ENCODE measurements around the gene TSPAN5. TPM values are rescaled to one million over a fixed set of nuclear protein-coding genes. Genes with fewer than 3 reads are reported as not detected.

The TSPAN5 gene
- total RNA-seq, 2 donors from 2014 or later, result 1.8 to 2.0 TPM

DNA sequence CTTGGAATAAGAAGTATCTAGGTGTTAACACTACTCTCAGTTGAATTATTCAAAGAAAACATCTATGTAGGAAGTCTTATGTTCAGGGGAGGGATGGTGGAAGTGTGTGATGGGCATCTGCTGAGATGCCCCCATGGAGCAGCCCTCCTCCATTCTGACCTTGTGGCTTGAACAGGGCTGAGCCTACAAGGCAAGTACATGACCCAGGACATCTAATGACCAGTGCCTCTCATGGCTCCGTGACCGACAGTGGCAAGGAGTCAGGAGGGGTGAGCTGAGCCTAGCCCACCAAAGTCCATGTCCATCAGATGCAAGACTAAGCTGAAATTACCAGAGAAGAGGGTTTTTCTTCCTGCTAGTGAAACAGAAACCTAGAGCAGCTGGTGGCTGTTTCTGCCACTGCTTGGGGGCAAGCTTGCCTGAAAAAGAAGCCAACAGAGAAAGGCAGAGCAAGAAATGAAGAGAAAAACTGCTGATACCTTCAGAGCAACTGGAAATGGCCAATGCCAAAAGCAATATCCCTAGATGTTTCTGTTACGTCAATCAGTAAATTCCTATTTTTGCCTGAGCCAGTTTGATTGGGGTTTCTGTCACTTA lies 113.5 kb downstream of the TSPAN5 start:
- H3K4me3 ChIP-seq, result no peak overlapping the region
- TF ChIP-seq, protein P1, sequence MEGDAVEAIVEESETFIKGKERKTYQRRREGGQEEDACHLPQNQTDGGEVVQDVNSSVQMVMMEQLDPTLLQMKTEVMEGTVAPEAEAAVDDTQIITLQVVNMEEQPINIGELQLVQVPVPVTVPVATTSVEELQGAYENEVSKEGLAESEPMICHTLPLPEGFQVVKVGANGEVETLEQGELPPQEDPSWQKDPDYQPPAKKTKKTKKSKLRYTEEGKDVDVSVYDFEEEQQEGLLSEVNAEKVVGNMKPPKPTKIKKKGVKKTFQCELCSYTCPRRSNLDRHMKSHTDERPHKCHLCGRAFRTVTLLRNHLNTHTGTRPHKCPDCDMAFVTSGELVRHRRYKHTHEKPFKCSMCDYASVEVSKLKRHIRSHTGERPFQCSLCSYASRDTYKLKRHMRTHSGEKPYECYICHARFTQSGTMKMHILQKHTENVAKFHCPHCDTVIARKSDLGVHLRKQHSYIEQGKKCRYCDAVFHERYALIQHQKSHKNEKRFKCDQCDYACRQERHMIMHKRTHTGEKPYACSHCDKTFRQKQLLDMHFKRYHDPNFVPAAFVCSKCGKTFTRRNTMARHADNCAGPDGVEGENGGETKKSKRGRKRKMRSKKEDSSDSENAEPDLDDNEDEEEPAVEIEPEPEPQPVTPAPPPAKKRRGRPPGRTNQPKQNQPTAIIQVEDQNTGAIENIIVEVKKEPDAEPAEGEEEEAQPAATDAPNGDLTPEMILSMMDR (IDR thresholded peaks at IDR 0.05), result no peak
- TF ChIP-seq POLR2A (IDR thresholded peaks at IDR 0.05), result no peak
- no peaks in the 10 kb centered on the region for H3K4me1 ChIP-seq
- H3K36me3 ChIP-seq (replicated peaks in 1 of 2; ENCODE audit: insufficient read depth in 1 of 2, low read depth in 2 of 2), result no peaks in the 10 kb centered on the region
- no peaks in the 10 kb centered on the region for H3K9me3 ChIP-seq
- WGBS, 2 donors, result 84 to 87% methylated on average over 3 of the region's 3 CpGs
- DNase-seq (no peak), ATAC-seq (no peak)
- intact Hi-C loops (cut with DNase I), result no loop called here
- H3K27me3 ChIP-seq, result no peaks in the 10 kb centered on the region
- H3K27ac ChIP-seq, result no peak overlapping the region

DNA sequence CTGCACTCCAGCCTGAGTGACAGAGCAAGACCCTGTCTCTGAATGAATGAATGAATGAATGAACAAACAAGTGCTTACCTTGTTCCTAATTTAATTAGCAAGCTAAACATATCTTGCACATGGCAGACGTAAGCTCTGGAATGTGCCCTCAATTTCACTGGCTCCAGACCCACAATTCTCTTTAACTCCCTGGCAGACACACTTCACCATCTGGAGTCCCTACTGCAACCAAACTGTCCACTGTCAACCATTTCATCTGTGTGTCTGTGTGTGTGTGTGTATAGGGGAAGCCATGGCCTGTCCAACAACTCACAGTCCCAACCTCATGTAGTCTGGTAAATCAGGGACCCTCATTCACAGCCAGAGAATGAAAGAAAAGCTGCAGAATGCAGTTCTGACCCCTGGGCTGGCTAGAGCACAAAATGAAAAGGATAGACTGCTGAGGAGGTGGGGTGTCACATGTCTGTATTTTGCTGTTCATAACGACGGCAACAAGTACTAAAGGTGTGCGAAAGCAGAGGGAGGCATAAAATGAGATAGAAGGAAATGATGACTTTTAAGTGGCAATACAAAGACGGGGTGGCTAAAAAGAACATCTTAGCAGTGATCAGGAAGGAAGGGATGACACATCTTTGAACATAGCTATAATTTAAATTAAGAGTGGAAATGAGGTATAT lies 114.1 kb downstream of the TSPAN5 start:
- DNase-seq (no peak), ATAC-seq (no peak)
- Histone ChIP-seq H3K27me3 (no peaks in the 10 kb centered on the region), H3K27ac (no peak overlapping the region), H3K4me1 (no peaks in the 10 kb centered on the region), H3K36me3 (replicated peaks in 1 of 2; ENCODE audit: insufficient read depth in 1 of 2, low read depth in 2 of 2) (no peaks in the 10 kb centered on the region), H3K4me3 (no peak overlapping the region), H3K9me3 (no peaks in the 10 kb centered on the region)
- TF ChIP-seq, protein P1 (IDR thresholded peaks at IDR 0.05), result no peak
- no peak for TF ChIP-seq POLR2A (IDR thresholded peaks at IDR 0.05)
- 84 to 86% methylated on average over 5 of the region's 5 CpGs for WGBS, 2 donors
- intact Hi-C loops (cut with DNase I), result no loop called here

DNA sequence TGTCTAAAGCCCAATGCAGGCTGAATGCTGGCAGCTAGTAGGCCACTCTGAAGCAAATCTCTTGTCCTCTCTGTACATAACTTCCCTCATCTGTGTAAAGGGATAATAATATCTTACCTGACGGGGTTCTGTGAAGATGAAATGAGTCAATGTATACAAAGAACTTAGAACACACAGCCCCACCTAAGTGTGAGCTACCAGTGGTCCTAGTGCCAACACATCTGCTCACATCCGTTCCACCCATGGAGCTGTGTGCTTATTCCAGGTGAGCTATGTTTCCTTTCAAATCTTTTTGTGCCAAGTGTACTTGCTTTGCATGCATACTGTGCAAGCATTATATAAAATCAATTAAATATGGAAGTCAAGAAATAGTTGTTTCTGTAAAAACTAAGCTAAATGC lies 116.4 kb downstream of the TSPAN5 start:
- no peak overlapping the region for H3K27ac ChIP-seq
- H3K36me3 ChIP-seq (replicated peaks in 1 of 2; ENCODE audit: insufficient read depth in 1 of 2, low read depth in 2 of 2), result no peaks in the 10 kb centered on the region
- H3K27me3 ChIP-seq, result no peaks in the 10 kb centered on the region
- 85 to 92% methylated on average over 2 of the region's 2 CpGs for WGBS, 2 donors
- H3K4me3 ChIP-seq, result no peak overlapping the region
- intact Hi-C loops (cut with DNase I), result no loop called here
- no peak for DNase-seq
- TF ChIP-seq POLR2A (IDR thresholded peaks at IDR 0.05), result no peak
- TF ChIP-seq, protein P1 (IDR thresholded peaks at IDR 0.05), result no peak
- no peaks in the 10 kb centered on the region for H3K9me3 ChIP-seq
- H3K4me1 ChIP-seq, result no peaks in the 10 kb centered on the region
- no peak for ATAC-seq

DNA sequence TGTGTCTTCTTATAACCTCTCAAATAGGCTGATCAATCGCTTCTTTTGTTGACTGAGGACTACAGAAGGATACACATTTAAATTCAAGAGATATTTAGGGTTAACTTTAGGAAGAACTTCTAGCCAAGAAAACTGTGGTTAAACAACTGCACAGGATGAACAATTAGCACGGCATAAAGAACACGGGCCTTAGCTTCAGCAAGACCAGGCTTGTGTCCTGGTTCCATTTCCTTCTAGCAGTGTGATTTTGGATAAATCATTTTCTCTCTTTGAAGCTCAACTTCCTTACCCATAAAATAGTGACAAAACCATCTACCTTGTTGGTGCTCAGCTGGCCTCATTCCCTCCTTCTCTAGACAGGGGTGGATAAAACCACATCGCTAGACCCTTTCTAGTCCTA lies 117.6 kb downstream of the TSPAN5 start:
- WGBS, 2 donors, result 82 to 89% methylated on average over 4 of the region's 4 CpGs
- DNase-seq (no peak), ATAC-seq (no peak)
- Histone ChIP-seq H3K9me3 (no peaks in the 10 kb centered on the region), H3K27me3 (no peaks in the 10 kb centered on the region), H3K27ac (no peak overlapping the region), H3K36me3 (replicated peaks in 1 of 2; ENCODE audit: insufficient read depth in 1 of 2, low read depth in 2 of 2) (no peaks in the 10 kb centered on the region), H3K4me3 (no peak overlapping the region), H3K4me1 (no peaks in the 10 kb centered on the region)
- intact Hi-C loops (cut with DNase I), result no loop called here
- TF ChIP-seq POLR2A (IDR thresholded peaks at IDR 0.05), result no peak
- TF ChIP-seq, protein P1 (IDR thresholded peaks at IDR 0.05), result no peak

DNA sequence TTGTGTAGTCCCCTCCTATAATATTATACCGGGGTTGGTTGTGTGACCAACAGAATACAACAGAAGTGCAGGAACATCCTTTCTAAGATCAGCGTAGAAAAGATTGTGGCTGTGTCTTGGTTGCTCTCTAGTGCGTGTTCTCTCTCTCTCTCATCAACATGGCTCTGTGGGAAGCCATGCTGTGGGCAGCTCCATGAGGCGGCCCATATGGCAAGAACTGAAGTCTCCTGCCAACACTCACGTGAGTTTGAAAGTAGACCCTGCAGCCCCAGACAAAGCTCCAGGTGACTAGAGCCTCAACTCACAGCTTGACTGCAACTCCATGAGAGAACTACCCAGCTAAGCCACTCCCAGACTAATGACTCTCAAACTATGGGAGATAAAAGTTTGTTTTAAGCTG lies 118.7 kb downstream of the TSPAN5 start:
- intact Hi-C loops (cut with DNase I), result no loop called here
- 93% methylated on average over 5 of the region's 5 CpGs for WGBS, 2 donors
- H3K27me3 ChIP-seq, result no peaks in the 10 kb centered on the region
- no peak for DNase-seq
- no peaks in the 10 kb centered on the region for H3K4me1 ChIP-seq
- no peaks in the 10 kb centered on the region for H3K36me3 ChIP-seq (replicated peaks in 1 of 2; ENCODE audit: insufficient read depth in 1 of 2, low read depth in 2 of 2)
- H3K4me3 ChIP-seq, result no peak overlapping the region
- TF ChIP-seq, protein P1 (IDR thresholded peaks at IDR 0.05), result no peak
- TF ChIP-seq POLR2A (IDR thresholded peaks at IDR 0.05), result no peak
- no peak overlapping the region for H3K27ac ChIP-seq
- H3K9me3 ChIP-seq, result no peaks in the 10 kb centered on the region
- no peak for ATAC-seq
